A549 (cell line): ENCODE measurements around the gene GOLGA6A.
"Not testable (repeated sequence)": the region's sequence is repeated elsewhere in the genome, so short reads cannot be mapped to it uniquely, and the experiment has no call there.

Experiments
- CEBPB ChIP-seq, 2 experiments: fragments of >200 bp in 1 of 2; sonication (Bioruptor Twin) in 1 of 2; formaldehyde crosslinking in 1 of 2; IDR thresholded peaks; 2 replicates each; pipeline ENCODE4 v1.6.1; 2012 to 2016
- CHD4 ChIP-seq: fragments of 200-600 bp; sonication (generic); IDR thresholded peaks from 2 replicates; pipeline ENCODE4 v1.6.1; 2016; ENCODE audit warnings: antibody characterized with exemption, mild to moderate bottlenecking, borderline replicate concordance
- CTCF ChIP-seq: fragments of >200 bp; sonication (Bioruptor Twin); formaldehyde crosslinking; IDR thresholded peaks from 3 replicates; pipeline ENCODE4 v1.5.1; 2016
- E2F6 ChIP-seq: IDR thresholded peaks from 2 replicates; pipeline ENCODE4 v1.6.1; 2012; ENCODE audit warnings: low read depth, borderline replicate concordance
- ELK1 ChIP-seq: fragments of 150-350 bp; IDR thresholded peaks from 2 replicates; pipeline ENCODE4 v1.6.1; 2014; ENCODE audit warnings: low read depth, mild to moderate bottlenecking, low read length
- EP300 ChIP-seq, 2 experiments: fragments of >200 bp; sonication (Bioruptor Twin); formaldehyde crosslinking; IDR thresholded peaks; 2 replicates in 1 of 2; 3 replicates in 1 of 2; pipeline ENCODE4 v1.6.1; 2016 to 2017
- ESRRA ChIP-seq: fragments of 150-350 bp; IDR thresholded peaks from 2 replicates; pipeline ENCODE4 v1.6.1; 2014; ENCODE audit warnings: mild to moderate bottlenecking, low read length, borderline replicate concordance
- HOXA7 ChIP-seq: fragments of 250-450 bp; sonication (Bioruptor Pico); IDR thresholded peaks from 2 replicates; pipeline ENCODE4 v1.5.0; 2020; ENCODE audit warnings: mild to moderate bottlenecking, moderate library complexity
- KDM1A ChIP-seq: fragments of 200-600 bp; sonication (generic); IDR thresholded peaks from 2 replicates; pipeline ENCODE4 v1.6.1; 2016; ENCODE audit warnings: low read depth, mild to moderate bottlenecking
- MAX ChIP-seq: IDR thresholded peaks from 2 replicates; pipeline ENCODE4 v1.6.1; 2012
- NR3C1 ChIP-seq: fragments of >200 bp; sonication (Bioruptor Twin); formaldehyde crosslinking; IDR thresholded peaks from 3 replicates; pipeline ENCODE4 v1.6.1; 2017
- RAD21 ChIP-seq, 2 experiments: fragments of >200 bp in 1 of 2; sonication (Bioruptor Twin) in 1 of 2; formaldehyde crosslinking in 1 of 2; IDR thresholded peaks in 1 of 2; conservative IDR thresholded peaks in 1 of 2; 2 replicates in 1 of 2; 3 replicates in 1 of 2; pipeline ENCODE4 v1.6.1; 2012 to 2018; ENCODE audit warnings: inconsistent platforms in 1 of 2
- RARB ChIP-seq: fragments of 250-450 bp; sonication (Bioruptor Pico); IDR thresholded peaks from 2 replicates; pipeline ENCODE4 v1.8.0; 2021; ENCODE audit warnings: mild to moderate bottlenecking, moderate library complexity
- REST ChIP-seq: fragments of 200-600 bp; sonication (generic); IDR thresholded peaks from 2 replicates; pipeline ENCODE4 v1.6.1; 2016; ENCODE audit warnings: antibody characterized with exemption, mild to moderate bottlenecking, moderate library complexity

- TF ChIP-seq HOXA7 (CRISPR knock-in tag); MAX; E2F6; KDM1A; CTCF; EP300 (IDR thresholded peaks at IDR 0.05); REST; CEBPB (IDR thresholded peaks at IDR 0.05); CHD4; RARB (CRISPR knock-in tag); NR3C1; ELK1; ESRRA: not testable (repeated sequence)
- TF ChIP-seq RAD21 (conservative IDR thresholded peaks at IDR 0.05 in 1 of 2, IDR thresholded peaks at IDR 0.05 in 1 of 2), result peak in 1 of 2 experiments; percentile 18; a peak in 1 of 5 replicates
These were observed 9.6 kb downstream of the GOLGA6A start for GRCh38 chr15:74072614-74073337.
